Neuronal stem cell (in vitro differentiated cells): ENCODE data around the gene KRTAP19-8.

ENCODE experiments used
- DNase-seq: peaks from one replicate; pipeline ENCODE4 v3.0.0-alpha.2; 2013; ENCODE audit warnings: low spot score
- H2AFZ ChIP-seq: one replicate; pipeline ENCODE4 v1.6.1; 2013; ENCODE audit warnings: mild to moderate bottlenecking, low read length, inconsistent platforms
- H2AK5ac ChIP-seq: 2 replicates; pipeline ENCODE4 v1.6.1; 2013; ENCODE audit warnings: low read depth, mild to moderate bottlenecking, inconsistent platforms, low read length, moderate library complexity, mixed read lengths
- H2BK120ac ChIP-seq: 2 replicates; pipeline ENCODE4 v1.6.1; 2013; ENCODE audit warnings: low read depth, mild to moderate bottlenecking, inconsistent platforms, low read length, moderate library complexity, mixed read lengths
- H2BK12ac ChIP-seq: one replicate; pipeline ENCODE4 v1.6.1; 2013; ENCODE audit warnings: low read length, inconsistent platforms
- H2BK15ac ChIP-seq: 2 replicates; pipeline ENCODE4 v1.6.1; 2013; ENCODE audit warnings: mild to moderate bottlenecking, low read length, inconsistent platforms, mixed read lengths
- H2BK5ac ChIP-seq: one replicate; pipeline ENCODE4 v1.6.1; 2013; ENCODE audit warnings: inconsistent platforms, mild to moderate bottlenecking, low read length, moderate library complexity
- H3K14ac ChIP-seq: one replicate; pipeline ENCODE4 v1.6.1; 2013; ENCODE audit warnings: low read length, inconsistent platforms
- H3K18ac ChIP-seq: 2 replicates; pipeline ENCODE4 v1.6.1; 2013; ENCODE audit warnings: low read length, inconsistent platforms
- H3K23ac ChIP-seq: 2 replicates; pipeline ENCODE4 v1.6.1; 2013; ENCODE audit warnings: low read depth, mild to moderate bottlenecking, mixed read lengths, low read length, inconsistent platforms; ENCODE audit not compliant: poor library complexity
- H3K27ac ChIP-seq: replicated peaks from 3 replicates; pipeline ENCODE4 v1.5.1; 2013; ENCODE audit warnings: low read length, inconsistent platforms
- H3K27me3 ChIP-seq, 3 experiments: 2 replicates each; pipeline ENCODE4 v1.6.1; 2013; ENCODE audit warnings: low read length in 3 of 3, mild to moderate bottlenecking in 2 of 3, inconsistent platforms in 1 of 3, low read depth in 1 of 3, mixed read lengths in 1 of 3, moderate library complexity in 1 of 3; ENCODE audit not compliant: control insufficient read depth in 3 of 3, insufficient read depth in 3 of 3
- H3K36me3 ChIP-seq, 2 donors: replicated peaks in 1 of 2; 2 replicates each; pipeline ENCODE4 v1.6.1; 2013; ENCODE audit warnings: low read length in 2 of 2; ENCODE audit not compliant: control insufficient read depth in 2 of 2, insufficient read depth in 2 of 2
- H3K4ac ChIP-seq: 2 replicates; pipeline ENCODE4 v1.6.1; 2013; ENCODE audit warnings: inconsistent platforms, mild to moderate bottlenecking, low read length, moderate library complexity
- H3K4me1 ChIP-seq, 2 donors: 1 replicate in 1 of 2; 2 replicates in 1 of 2; pipeline ENCODE4 v1.6.1; 2013; ENCODE audit warnings: low read length in 2 of 2, low read depth in 1 of 2; ENCODE audit not compliant: control insufficient read depth in 2 of 2, insufficient read depth in 1 of 2
- H3K4me2 ChIP-seq: one replicate; pipeline ENCODE4 v1.6.1; 2013; ENCODE audit warnings: mild to moderate bottlenecking, low read length, inconsistent platforms; ENCODE audit not compliant: insufficient read depth, poor library complexity, severe bottlenecking
- H3K4me3 ChIP-seq, 2 donors: 2 replicates each; pipeline ENCODE4 v1.5.1; 2013; ENCODE audit warnings: low read length in 2 of 2, mild to moderate bottlenecking in 2 of 2, inconsistent platforms in 1 of 2, moderate library complexity in 1 of 2
- H3K79me1 ChIP-seq: one replicate; pipeline ENCODE4 v1.6.1; 2013; ENCODE audit warnings: low read depth, mild to moderate bottlenecking, inconsistent platforms, low read length, moderate library complexity
- H3K9ac ChIP-seq: one replicate; pipeline ENCODE4 v1.6.1; 2013; ENCODE audit warnings: mild to moderate bottlenecking, low read depth, low read length, inconsistent platforms; ENCODE audit not compliant: poor library complexity
- H3K9me3 ChIP-seq, 2 donors: replicated peaks in 1 of 2; 2 replicates each; pipeline versions ENCODE3 to v1.6.1; 2013; ENCODE audit warnings: low read length in 2 of 2, mild to moderate bottlenecking in 2 of 2, inconsistent platforms in 1 of 2, low read depth in 1 of 2, mixed read lengths in 1 of 2, moderate library complexity in 1 of 2; ENCODE audit not compliant: control insufficient read depth in 2 of 2, insufficient read depth in 1 of 2
- H4K8ac ChIP-seq: one replicate; pipeline ENCODE4 v1.6.1; 2013; ENCODE audit warnings: low read depth, mild to moderate bottlenecking, inconsistent platforms, low read length, moderate library complexity
- H4K91ac ChIP-seq: one replicate; pipeline ENCODE4 v1.6.1; 2013; ENCODE audit warnings: low read length, low read depth, mild to moderate bottlenecking, inconsistent platforms; ENCODE audit not compliant: poor library complexity
- WGBS, 2 donors: extraction: QIAGEN DNeasy Blood & Tissue Kit; methylation state at CpG; one replicate each; pipeline ENCODE4 v1.1.7; 2013; ENCODE audit warnings: missing lambda C conversion rate in 2 of 2, mixed read lengths in 1 of 2; ENCODE audit not compliant: insufficient read length in 2 of 2, insufficient replicate concordance in 1 of 2; ENCODE audit errors: extremely low coverage in 2 of 2; 5-methylcytosine and 5-hydroxymethylcytosine counted together

The KRTAP19-8 gene

GRCh38 chr21:31012133-31013089 lies 25.9 kb downstream of the KRTAP19-8 start:
- WGBS, 2 donors: no CpG with 5 or more reads among the region's 4 CpGs
- Histone ChIP-seq H2BK120ac (no peak overlapping the region), H3K14ac (no peak overlapping the region), H3K4me1 (no peaks in the 10 kb centered on the region), H2BK5ac (no peak overlapping the region), H3K36me3 (no peaks in the 10 kb centered on the region), H3K79me1 (no peaks in the 10 kb centered on the region), H3K23ac (no peak overlapping the region), H2BK12ac (no peak overlapping the region), H3K9me3 (no peaks in the 10 kb centered on the region), H3K4me3 (no peak overlapping the region), H3K18ac (no peak overlapping the region), H3K4me2 (no peak overlapping the region), H3K9ac (no peak overlapping the region), H4K91ac (no peak overlapping the region), H3K27me3 (no peaks in the 10 kb centered on the region), H3K4ac (no peak overlapping the region), H2BK15ac (no peak overlapping the region), H2AFZ (no peak overlapping the region), H3K27ac (no peak overlapping the region), H4K8ac (no peak overlapping the region), H2AK5ac (no peak overlapping the region)
- no peak for DNase-seq

- H3K9me3 ChIP-seq: no peaks in the 10 kb centered on the region
- no peak overlapping the region for H3K4ac ChIP-seq
- H3K9ac ChIP-seq: no peak overlapping the region
- no peaks in the 10 kb centered on the region for H3K79me1 ChIP-seq
- H3K27ac ChIP-seq: no peak overlapping the region
- H3K14ac ChIP-seq: no peak overlapping the region
- H3K36me3 ChIP-seq: no peaks in the 10 kb centered on the region
- H4K8ac ChIP-seq: no peak overlapping the region
- no peak overlapping the region for H2BK12ac ChIP-seq
- no peak for DNase-seq
- no peak overlapping the region for H2BK5ac ChIP-seq
- H3K4me2 ChIP-seq: no peak overlapping the region
- H3K4me3 ChIP-seq: no peak overlapping the region
- H2BK15ac ChIP-seq: no peak overlapping the region
- no peaks in the 10 kb centered on the region for H3K4me1 ChIP-seq
- no peak overlapping the region for H2AK5ac ChIP-seq
- no peak overlapping the region for H3K23ac ChIP-seq
- H3K27me3 ChIP-seq: no peaks in the 10 kb centered on the region
- H4K91ac ChIP-seq: no peak overlapping the region
- WGBS, 2 donors: no CpG with 5 or more reads among the region's 1 CpG
- no peak overlapping the region for H3K18ac ChIP-seq
- no peak overlapping the region for H2BK120ac ChIP-seq
- no peak overlapping the region for H2AFZ ChIP-seq
Observed at GRCh38 chr21:31011412-31011811, 26.9 kb downstream of the KRTAP19-8 start.

- H2BK5ac ChIP-seq: no peak overlapping the region
- H3K9ac ChIP-seq: no peak overlapping the region
- no peak overlapping the region for H2AFZ ChIP-seq
- H2BK15ac ChIP-seq: no peak overlapping the region
- no peak overlapping the region for H4K8ac ChIP-seq
- no peaks in the 10 kb centered on the region for H3K4me1 ChIP-seq
- H3K36me3 ChIP-seq: no peaks in the 10 kb centered on the region
- no peaks in the 10 kb centered on the region for H3K79me1 ChIP-seq
- H3K14ac ChIP-seq: no peak overlapping the region
- no peak overlapping the region for H3K23ac ChIP-seq
- DNase-seq: no peak
- H4K91ac ChIP-seq: no peak overlapping the region
- peaks cover 0 to 2% of the 10 kb centered on the region in 2 donors for H3K9me3 ChIP-seq
- H3K18ac ChIP-seq: no peak overlapping the region
- no peak overlapping the region for H3K4me3 ChIP-seq
- H2BK120ac ChIP-seq: no peak overlapping the region
- no peak overlapping the region for H3K4ac ChIP-seq
- H2BK12ac ChIP-seq: no peak overlapping the region
- no CpG with 5 or more reads among the region's 1 CpG for WGBS, 2 donors
- no peak overlapping the region for H2AK5ac ChIP-seq
- H3K27ac ChIP-seq: no peak overlapping the region
- no peak overlapping the region for H3K4me2 ChIP-seq
- no peaks in the 10 kb centered on the region for H3K27me3 ChIP-seq
Observed at GRCh38 chr21:31008355-31008754, 29.9 kb downstream of the KRTAP19-8 start.

- Histone ChIP-seq H3K9ac (no peak overlapping the region), H2BK15ac (no peak overlapping the region), H2BK5ac (no peak overlapping the region), H3K27me3 (no peaks in the 10 kb centered on the region), H3K14ac (no peak overlapping the region), H3K23ac (no peak overlapping the region), H4K8ac (no peak overlapping the region), H3K79me1 (no peaks in the 10 kb centered on the region), H3K27ac (no peak overlapping the region), H3K4me2 (no peak overlapping the region), H3K4me3 (no peak overlapping the region), H3K4me1 (no peaks in the 10 kb centered on the region), H3K4ac (no peak overlapping the region), H2AFZ (no peak overlapping the region), H2BK120ac (no peak overlapping the region), H3K18ac (no peak overlapping the region), H3K9me3 (peaks cover 0 to 2% of the 10 kb centered on the region in 2 donors), H4K91ac (no peak overlapping the region), H3K36me3 (no peaks in the 10 kb centered on the region), H2AK5ac (no peak overlapping the region), H2BK12ac (no peak overlapping the region)
- DNase-seq: no peak
- no CpG with 5 or more reads among the region's 5 CpGs for WGBS, 2 donors
Observed at GRCh38 chr21:31005019-31005418, 33.3 kb downstream of the KRTAP19-8 start.
